A673 (cell line): ENCODE data around the gene UBL7.
"Not testable (repeated sequence)": the region's sequence is repeated elsewhere in the genome, so short reads cannot be mapped to it uniquely, and the experiment has no call there.

Source experiments
- EZH2 ChIP-seq: fragments of 200-600 bp; sonication (generic); IDR thresholded peaks from 2 replicates; pipeline ENCODE4 v1.6.1; 2017; ENCODE audit warnings: borderline replicate concordance, low read depth, mild to moderate bottlenecking, mixed read lengths, antibody characterized with exemption, low read length; ENCODE audit not compliant: poor library complexity, severe bottlenecking
- TF ChIP-seq, protein P1 (sequence below): fragments of 300-800, 200-600 bp; sonication (generic); conservative IDR thresholded peaks from 2 replicates; pipeline ENCODE4 v1.5.1; 2017; ENCODE audit warnings: low read depth, mild to moderate bottlenecking, antibody characterized with exemption, low read length, moderate library complexity, mixed read lengths

DNA sequence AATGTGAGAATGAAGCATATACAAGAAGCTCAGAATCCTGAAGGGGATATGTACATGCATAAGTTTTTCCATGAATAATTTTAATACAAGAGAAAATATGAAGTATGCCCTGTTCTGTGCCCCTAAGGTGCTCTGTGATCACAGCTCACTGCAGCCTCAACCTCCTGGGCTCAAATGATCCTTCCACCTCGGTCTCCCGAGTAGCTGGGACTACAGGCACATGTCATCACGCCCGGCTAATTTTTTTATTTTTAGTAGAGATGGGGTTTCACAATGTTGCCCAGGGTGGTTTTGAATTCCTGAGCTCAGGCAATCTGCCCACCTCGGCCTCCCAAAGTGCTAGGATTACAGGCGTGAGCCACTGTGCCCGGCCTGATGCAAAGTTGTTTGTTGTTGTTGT, 10.7 kb upstream of the UBL7 start:
- TF ChIP-seq, protein P1, sequence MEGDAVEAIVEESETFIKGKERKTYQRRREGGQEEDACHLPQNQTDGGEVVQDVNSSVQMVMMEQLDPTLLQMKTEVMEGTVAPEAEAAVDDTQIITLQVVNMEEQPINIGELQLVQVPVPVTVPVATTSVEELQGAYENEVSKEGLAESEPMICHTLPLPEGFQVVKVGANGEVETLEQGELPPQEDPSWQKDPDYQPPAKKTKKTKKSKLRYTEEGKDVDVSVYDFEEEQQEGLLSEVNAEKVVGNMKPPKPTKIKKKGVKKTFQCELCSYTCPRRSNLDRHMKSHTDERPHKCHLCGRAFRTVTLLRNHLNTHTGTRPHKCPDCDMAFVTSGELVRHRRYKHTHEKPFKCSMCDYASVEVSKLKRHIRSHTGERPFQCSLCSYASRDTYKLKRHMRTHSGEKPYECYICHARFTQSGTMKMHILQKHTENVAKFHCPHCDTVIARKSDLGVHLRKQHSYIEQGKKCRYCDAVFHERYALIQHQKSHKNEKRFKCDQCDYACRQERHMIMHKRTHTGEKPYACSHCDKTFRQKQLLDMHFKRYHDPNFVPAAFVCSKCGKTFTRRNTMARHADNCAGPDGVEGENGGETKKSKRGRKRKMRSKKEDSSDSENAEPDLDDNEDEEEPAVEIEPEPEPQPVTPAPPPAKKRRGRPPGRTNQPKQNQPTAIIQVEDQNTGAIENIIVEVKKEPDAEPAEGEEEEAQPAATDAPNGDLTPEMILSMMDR = not testable (repeated sequence)
- not testable (repeated sequence) for TF ChIP-seq EZH2
